Endothelial cell of umbilical vein (primary cell): ENCODE measurements around the gene ETS1. TPM values are rescaled to one million over a fixed set of nuclear protein-coding genes. Genes with fewer than 3 reads are reported as not detected.

Experiments used
- BruUV-seq: library from RNA; stranded (reverse); fragments of 400-500 nt; replicated peaks from 2 replicates; lab custom pipeline; 2021; lab: Mats Ljungman, UMichigan
- CTCF ChIA-PET: fragments of 300-600, 350-600 bp; sonication (Branson Sonifier 250); formaldehyde crosslinking; loops from one replicate; lab custom pipeline; 2021; ENCODE audit warnings: antibody characterized with exemption, inconsistent platforms; lab: Charles Lee
- POLR2A ChIA-PET: fragments of 300-600, 350-600 bp; sonication (Branson Sonifier 250); formaldehyde crosslinking; loops from one replicate; lab custom pipeline; 2021; ENCODE audit warnings: antibody characterized with exemption, inconsistent platforms; lab: Charles Lee
- DNase-seq: peaks from one replicate; pipeline ENCODE4 v3.0.0-alpha.2; 2011; ENCODE audit warnings: low read depth, low spot score
- FAIRE-seq: peaks from 2 replicates; lab custom pipeline; 2011; peaks lifted over from hg19 to GRCh38; lab: Jason Lieb, UNC
- H2AFZ ChIP-seq: 2 replicates; pipeline ENCODE4 v1.6.0; 2012; ENCODE audit warnings: low read depth, low read length, control low read depth, inconsistent platforms
- H3K27ac ChIP-seq: 2 replicates; pipeline ENCODE4 v1.5.1; 2011; ENCODE audit warnings: low read depth, mild to moderate bottlenecking, control low read depth, low read length, moderate library complexity; ENCODE audit not compliant: insufficient read depth
- H3K27me3 ChIP-seq, 2 experiments: 2 replicates each; pipeline versions ENCODE4 v1.6.0 to v1.6.1; 2011; ENCODE audit warnings: low read length in 2 of 2, mixed read lengths in 1 of 2; ENCODE audit not compliant: control insufficient read depth in 2 of 2, insufficient read depth in 2 of 2
- H3K36me3 ChIP-seq, 2 experiments: 2 replicates in 1 of 2; 3 replicates in 1 of 2; pipeline ENCODE4 v1.5.1; 2011; ENCODE audit warnings: low read length in 2 of 2, mild to moderate bottlenecking in 1 of 2, moderate library complexity in 1 of 2; ENCODE audit not compliant: control insufficient read depth in 2 of 2, insufficient read depth in 2 of 2; ENCODE audit errors: extremely low read depth in 1 of 2
- H3K4me1 ChIP-seq: 3 replicates; pipeline ENCODE4 v1.5.1; 2011; ENCODE audit warnings: mild to moderate bottlenecking, low read length; ENCODE audit not compliant: control insufficient read depth, insufficient read depth; ENCODE audit errors: extremely low read depth
- H3K4me2 ChIP-seq: 2 replicates; pipeline ENCODE4 v1.6.1; 2011; ENCODE audit warnings: low read length, control low read depth, mixed read lengths; ENCODE audit not compliant: insufficient read depth
- H3K4me3 ChIP-seq, 3 experiments: fragments of 200-600 bp in 1 of 3; sonication (generic), shearing (Covaris generic) in 1 of 3; replicated peaks in 1 of 3; 2 replicates each; pipeline ENCODE4 v1.5.1; 2011 to 2016; ENCODE audit warnings: control low read depth in 3 of 3, low read length in 3 of 3, mild to moderate bottlenecking in 2 of 3, inconsistent platforms in 1 of 3, low read depth in 1 of 3, moderate library complexity in 1 of 3; ENCODE audit not compliant: insufficient read depth in 1 of 3
- H3K79me2 ChIP-seq: 2 replicates; pipeline ENCODE4 v1.6.0; 2012; ENCODE audit warnings: low read length, inconsistent platforms; ENCODE audit not compliant: control insufficient read depth, insufficient read depth
- H3K9ac ChIP-seq: replicated peaks from 2 replicates; pipeline ENCODE3; 2011; ENCODE audit warnings: low read length, control low read depth; ENCODE audit not compliant: insufficient read depth; ENCODE audit errors: extremely low read depth
- H3K9me1 ChIP-seq: replicated peaks from 3 replicates; pipeline ENCODE4 v1.6.0; 2011; ENCODE audit warnings: mild to moderate bottlenecking, low read length; ENCODE audit not compliant: control insufficient read depth, insufficient read depth; ENCODE audit errors: extremely low read depth
- H3K9me3 ChIP-seq: replicated peaks from 2 replicates; pipeline ENCODE4 v1.5.1; 2012; ENCODE audit warnings: low read length, inconsistent platforms; ENCODE audit not compliant: control insufficient read depth, insufficient read depth
- H4K20me1 ChIP-seq: replicated peaks from 2 replicates; pipeline ENCODE3; 2011; ENCODE audit warnings: mild to moderate bottlenecking, low read length; ENCODE audit not compliant: control insufficient read depth, insufficient read depth; ENCODE audit errors: extremely low read depth
- EZH2 ChIP-seq: IDR thresholded peaks from 2 replicates; pipeline ENCODE4 v1.6.1; 2012; ENCODE audit warnings: borderline replicate concordance, low read depth, mild to moderate bottlenecking, moderate library complexity, low read length, inconsistent platforms; ENCODE audit not compliant: severe bottlenecking
- FOS ChIP-seq: IDR thresholded peaks from 2 replicates; pipeline ENCODE4 v1.6.1; 2011; ENCODE audit warnings: mild to moderate bottlenecking, low read length, moderate library complexity, borderline replicate concordance; ENCODE audit not compliant: insufficient read depth
- GATA2 ChIP-seq: IDR thresholded peaks from 2 replicates; pipeline ENCODE4 v1.7.0; 2011; ENCODE audit warnings: low read depth, mild to moderate bottlenecking, moderate library complexity, mixed read lengths, low read length; ENCODE audit not compliant: insufficient read length, insufficient read depth
- JUN ChIP-seq: IDR thresholded peaks from 2 replicates; pipeline ENCODE4 v1.6.1; 2011; ENCODE audit warnings: borderline replicate concordance, low read depth; ENCODE audit not compliant: insufficient read length, insufficient read depth
- MYC ChIP-seq: IDR thresholded peaks from one replicate; pipeline ENCODE4 v1.6.1; 2011; ENCODE audit warnings: mild to moderate bottlenecking, low read depth, low read length
- POLR2A ChIP-seq: IDR thresholded peaks from 2 replicates; pipeline ENCODE4 v1.6.1; 2012; ENCODE audit warnings: low read depth, mild to moderate bottlenecking, control low read depth, low read length
- POLR2AphosphoS5 ChIP-seq: IDR thresholded peaks from 2 replicates; pipeline ENCODE4 v1.6.1; 2012; ENCODE audit warnings: low read depth, mild to moderate bottlenecking, control low read depth, low read length, moderate library complexity; ENCODE audit not compliant: insufficient read depth
- dilution Hi-C: fragments of 300-500 bp; cut with MboI; formaldehyde crosslinking; loops from one replicate; pipeline ENCODE4 v1.15.0; 2019; ENCODE audit warnings: low sequenced_read_pairs; ENCODE audit not compliant: extremely low pct_ligation_motif_present
- intact Hi-C: fragments of 100-400 bp; cut with micrococcal nuclease; formaldehyde crosslinking; loops from one replicate; pipeline ENCODE4 v1.10.0; 2022
- microRNA-seq: library from miRNA; unstranded; fragments of <30 nt; microRNA quantifications from one replicate; pipeline ENCODE4 v1.2.0, GENCODE V29; 2021; ENCODE audit warnings: borderline number of aligned reads, borderline replicate concordance
- polyA plus RNA-seq, 4 experiments: library from polyadenylated mRNA; depleted of rRNA in 3 of 4; stranded (reverse) in 3 of 4; unstranded in 1 of 4; fragments of >200 nt; gene quantifications; 2 replicates each; pipeline versions ENCODE4 v1.2.1 to v1.2.3, GENCODE V29; 2011 to 2012; ENCODE audit warnings: missing spikeins in 1 of 4
- small RNA-seq: library from RNA; depleted of rRNA; stranded (forward); fragments of <200 nt; gene quantifications from one replicate; pipeline ENCODE3, GENCODE V24; 2012; ENCODE audit warnings: low replicate concordance, low read depth; ENCODE audit not compliant: insufficient read depth, insufficient read length
- total RNA-seq: library from RNA; stranded (reverse); gene quantifications from 2 replicates; pipeline ENCODE4 v1.2.3, GENCODE V29; 2021
- TF ChIP-seq, protein P1 (sequence below): IDR thresholded peaks from 2 replicates; pipeline ENCODE4 v1.6.1; 2011; ENCODE audit not compliant: insufficient read depth, insufficient read length
- TF ChIP-seq, protein P2 (sequence below), 2 donors: IDR thresholded peaks; 1 replicate in 1 of 2; 2 replicates in 1 of 2; pipeline ENCODE4 v1.5.1; 2011; ENCODE audit warnings: low read length in 2 of 2, mild to moderate bottlenecking in 2 of 2, moderate library complexity in 2 of 2, control low read depth in 1 of 2, inconsistent platforms in 1 of 2, low read depth in 1 of 2; ENCODE audit not compliant: insufficient read depth in 1 of 2; ENCODE audit errors: extremely low read depth in 1 of 2

The ETS1 gene
- total and polyA plus RNA-seq, 2 donors (not counting 3 experiments of a cell fraction or from before 2014, with no cell fraction given) = 34.2 to 115 TPM

DNA sequence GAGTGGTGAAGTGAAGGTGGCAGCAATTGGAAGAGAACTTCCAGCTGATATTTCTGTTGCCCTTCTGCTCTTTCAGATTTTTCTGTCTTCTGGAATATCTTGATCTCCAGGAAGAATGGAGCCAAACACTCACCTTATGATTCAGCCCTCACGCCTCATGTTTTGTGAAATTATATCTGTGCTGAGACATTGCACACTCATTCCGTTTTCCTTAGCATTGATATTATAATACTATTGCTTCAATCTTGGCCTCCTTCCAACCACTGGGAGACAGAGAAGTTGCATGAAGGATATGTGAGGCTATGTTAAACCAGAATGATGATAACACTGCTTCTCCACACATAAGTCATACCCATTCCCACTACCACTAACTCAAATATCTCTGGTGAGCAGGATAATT, 177.9 kb downstream of the ETS1 start:
- H2AFZ ChIP-seq = no peak overlapping the region
- H3K79me2 ChIP-seq = no peaks in the 10 kb centered on the region
- ChIA-PET POLR2A (no interaction called here), CTCF (interaction anchor here (0.6 to 1.3 kb wide), 6 partner anchors 8 to 15 kb away, joined by 3 to 5 read pairs (median 3); no protein-coding TSS in a partner anchor)
- no peak overlapping the region for H3K4me2 ChIP-seq
- no peak overlapping the region for H3K27ac ChIP-seq
- H3K27me3 ChIP-seq = no peaks in the 10 kb centered on the region
- no peak overlapping the region for H3K4me3 ChIP-seq
- intact Hi-C loops (no loop called here), dilution Hi-C loops (no loop called here)
- no peak overlapping the region for H3K9ac ChIP-seq
- no peak for TF ChIP-seq POLR2AphosphoS5
- TF ChIP-seq JUN = no peak
- peak; percentile 63 for TF ChIP-seq GATA2
- TF ChIP-seq, protein P1, sequence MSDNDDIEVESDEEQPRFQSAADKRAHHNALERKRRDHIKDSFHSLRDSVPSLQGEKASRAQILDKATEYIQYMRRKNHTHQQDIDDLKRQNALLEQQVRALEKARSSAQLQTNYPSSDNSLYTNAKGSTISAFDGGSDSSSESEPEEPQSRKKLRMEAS = no peak
- peak; percentile 86 for TF ChIP-seq FOS
- TF ChIP-seq, protein P2, sequence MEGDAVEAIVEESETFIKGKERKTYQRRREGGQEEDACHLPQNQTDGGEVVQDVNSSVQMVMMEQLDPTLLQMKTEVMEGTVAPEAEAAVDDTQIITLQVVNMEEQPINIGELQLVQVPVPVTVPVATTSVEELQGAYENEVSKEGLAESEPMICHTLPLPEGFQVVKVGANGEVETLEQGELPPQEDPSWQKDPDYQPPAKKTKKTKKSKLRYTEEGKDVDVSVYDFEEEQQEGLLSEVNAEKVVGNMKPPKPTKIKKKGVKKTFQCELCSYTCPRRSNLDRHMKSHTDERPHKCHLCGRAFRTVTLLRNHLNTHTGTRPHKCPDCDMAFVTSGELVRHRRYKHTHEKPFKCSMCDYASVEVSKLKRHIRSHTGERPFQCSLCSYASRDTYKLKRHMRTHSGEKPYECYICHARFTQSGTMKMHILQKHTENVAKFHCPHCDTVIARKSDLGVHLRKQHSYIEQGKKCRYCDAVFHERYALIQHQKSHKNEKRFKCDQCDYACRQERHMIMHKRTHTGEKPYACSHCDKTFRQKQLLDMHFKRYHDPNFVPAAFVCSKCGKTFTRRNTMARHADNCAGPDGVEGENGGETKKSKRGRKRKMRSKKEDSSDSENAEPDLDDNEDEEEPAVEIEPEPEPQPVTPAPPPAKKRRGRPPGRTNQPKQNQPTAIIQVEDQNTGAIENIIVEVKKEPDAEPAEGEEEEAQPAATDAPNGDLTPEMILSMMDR (IDR thresholded peaks at IDR 0.05; ENCODE audit: extremely low read depth in 1 of 2, insufficient read depth in 1 of 2, low read depth in 1 of 2, low read length in 2 of 2) = no peak
- TF ChIP-seq POLR2A = no peak
- no peak for TF ChIP-seq EZH2
- no peak for TF ChIP-seq MYC
- DNase-seq = peak; percentile 72
- H3K9me3 ChIP-seq = no peaks in the 10 kb centered on the region
- BruUV-seq = no TSS peak
- no peaks in the 10 kb centered on the region for H3K9me1 ChIP-seq
- FAIRE-seq = peak; percentile 54
- H3K36me3 ChIP-seq = no peaks in the 10 kb centered on the region
- peaks cover 2% of the 10 kb centered on the region for H3K4me1 ChIP-seq
- H4K20me1 ChIP-seq = no peaks in the 10 kb centered on the region

Small RNA genes lying within 50 kb of the gene (microRNA-seq; reads per million reads assigned to microRNA genes)
- gene MIR6090 = not detected

Small RNA genes lying within 50 kb of the gene (small RNA-seq; reads per million reads assigned to genes)
- gene MIR6090 = not detected

Other genes with a start within 250 kb of the ETS1 start
- gene FLI1, start 106.5 kb upstream of the ETS1 start, total RNA-seq = 132 and 134 TPM in 2 replicates
- gene FLI1, start 106.5 kb upstream of the ETS1 start, polyA plus RNA-seq = 163 and 210 TPM in 2 replicates